GM21381 (cell line): Measurements from ENCODE around the gene ACVR1B.

Source experiments
- ATAC-seq: cut with Tn5 transposase; IDR thresholded peaks from one replicate; pipeline ENCODE4 v1.9.1; 2021; ENCODE audit warnings: mild to moderate bottlenecking, moderate library complexity; ENCODE audit not compliant: unreplicated experiment

Gene ACVR1B

GRCh38 chr12:51951199-51951842, at the start of gene ACVR1B:
Gene ACVR1B, plus strand, starts transcription at chr12:51951699. Its CDS starts 45 bp downstream, at chr12:51951744.
- peak; percentile 89 for ATAC-seq

GRCh38 chr12:51901881-51902280, 49.6 kb upstream of the ACVR1B start:
- no peak for ATAC-seq

- no peak for ATAC-seq
Observed at GRCh38 chr12:51904951-51905470, 46.5 kb upstream of the ACVR1B start.

GRCh38 chr12:51905471-51906429, 45.7 kb upstream of the ACVR1B start:
- ATAC-seq: no peak

- no peak for ATAC-seq
Observed at GRCh38 chr12:51906430-51907082, 44.9 kb upstream of the ACVR1B start.

GRCh38 chr12:51907083-51907855, 44.2 kb upstream of the ACVR1B start, which contains the start of gene ACVRL1:
Gene ACVRL1, plus strand, starts transcription at chr12:51907504. Its CDS starts 4,971 bp downstream, at chr12:51912475.
- no peak for ATAC-seq

GRCh38 chr12:51907856-51908425, 43.6 kb upstream of the ACVR1B start:
- no peak for ATAC-seq

- ATAC-seq: no peak
Observed at GRCh38 chr12:51908876-51909592, 42.5 kb upstream of the ACVR1B start.

GRCh38 chr12:51910168-51910567, 41.3 kb upstream of the ACVR1B start:
- ATAC-seq: no peak

- ATAC-seq: no peak
Observed at GRCh38 chr12:51910691-51911090, 40.8 kb upstream of the ACVR1B start.

- ATAC-seq: no peak
Observed at GRCh38 chr12:51911307-51911706, 40.2 kb upstream of the ACVR1B start.

- no peak for ATAC-seq
Observed at GRCh38 chr12:51911788-51912711, 39.4 kb upstream of the ACVR1B start.

GRCh38 chr12:51913071-51914033, 38.1 kb upstream of the ACVR1B start:
- ATAC-seq: no peak

GRCh38 chr12:51914034-51914923, 37.2 kb upstream of the ACVR1B start:
- no peak for ATAC-seq

GRCh38 chr12:51915003-51915625, 36.4 kb upstream of the ACVR1B start:
- ATAC-seq: no peak

GRCh38 chr12:51915951-51916350, 35.5 kb upstream of the ACVR1B start:
- no peak for ATAC-seq
